Measurements from ENCODE around the gene EMILIN2. TPM values are rescaled to one million over a fixed set of nuclear protein-coding genes. Genes with fewer than 3 reads are reported as not detected.
A peak's percentile ranks its signal among the peaks of the same experiment; 100 is the strongest.

EMILIN2 gene
- total RNA-seq, 3 donors from 2014 or later (not counting 1 experiment from before 2014, with no cell fraction given), result 8.4 to 25.6 (median 9.8) TPM

GRCh38 chr18:2894841-2895370 is 48.1 kb downstream of the EMILIN2 start:
- intact Hi-C loops (cut with micrococcal nuclease), result no loop called here
- Mint-ChIP-seq H3K4me3 (no peak overlapping the region), H3K9me3 (no peaks in the 10 kb centered on the region), H3K27me3 (ENCODE audit: low read depth in 2 of 2) (peaks cover 0 to 5% of the 10 kb centered on the region in 2 donors), H3K36me3 (no peaks in the 10 kb centered on the region), H3K4me1 (peaks cover 7 to 13% of the 10 kb centered on the region in 2 donors), H3K27ac (peak overlapping the region in 1 of 2 donors; percentile 39)
- no peak for ATAC-seq
- Histone ChIP-seq H3K27ac (ENCODE audit: low read length) (no peak overlapping the region), H3K36me3 (ENCODE audit: control insufficient read depth, insufficient read depth, low read length) (no peaks in the 10 kb centered on the region), H3K4me1 (ENCODE audit: control insufficient read depth, insufficient read depth, low read length) (no peaks in the 10 kb centered on the region), H3K4me3 (ENCODE audit: low read length) (no peak overlapping the region), H3K27me3 (ENCODE audit: control insufficient read depth, insufficient read depth, low read length) (no peaks in the 10 kb centered on the region), H3K9me3 (ENCODE audit: control insufficient read depth, insufficient read depth, low read length) (no peaks in the 10 kb centered on the region)
- no peak for DNase-seq
- no peak for TF ChIP-seq CTCF (IDR thresholded peaks at IDR 0.05)
- WGBS (ENCODE audit: insufficient coverage), result 96% methylated on average over 2 of the region's 2 CpGs

GRCh38 chr18:2895391-2895790 is 48.6 kb downstream of the EMILIN2 start:
- TF ChIP-seq CTCF (IDR thresholded peaks at IDR 0.05), result no peak
- no peaks in the 10 kb centered on the region for H3K36me3 ChIP-seq (ENCODE audit: control insufficient read depth, insufficient read depth, low read length)
- H3K4me3 ChIP-seq (ENCODE audit: low read length), result no peak overlapping the region
- WGBS (ENCODE audit: insufficient coverage), result 92% methylated on average over 7 of the region's 7 CpGs
- Mint-ChIP-seq H3K9me3 (no peaks in the 10 kb centered on the region), H3K36me3 (no peaks in the 10 kb centered on the region), H3K4me1 (peaks cover 2 to 8% of the 10 kb centered on the region in 2 donors), H3K4me3 (no peak overlapping the region), H3K27me3 (ENCODE audit: low read depth in 2 of 2) (peaks cover 0 to 5% of the 10 kb centered on the region in 2 donors), H3K27ac (no peak overlapping the region)
- H3K9me3 ChIP-seq (ENCODE audit: control insufficient read depth, insufficient read depth, low read length), result no peaks in the 10 kb centered on the region
- H3K27ac ChIP-seq (ENCODE audit: low read length), result no peak overlapping the region
- H3K27me3 ChIP-seq (ENCODE audit: control insufficient read depth, insufficient read depth, low read length), result no peaks in the 10 kb centered on the region
- DNase-seq (no peak), ATAC-seq (no peak)
- intact Hi-C loops (cut with micrococcal nuclease), result no loop called here
- no peaks in the 10 kb centered on the region for H3K4me1 ChIP-seq (ENCODE audit: control insufficient read depth, insufficient read depth, low read length)

GRCh38 chr18:2896990-2897389 is 50.2 kb downstream of the EMILIN2 start:
- intact Hi-C loops (cut with micrococcal nuclease), result no loop called here
- no peak overlapping the region for H3K4me3 ChIP-seq (ENCODE audit: low read length)
- TF ChIP-seq CTCF (IDR thresholded peaks at IDR 0.05), result no peak
- Mint-ChIP-seq H3K4me3 (no peak overlapping the region), H3K27me3 (ENCODE audit: low read depth in 2 of 2) (peaks cover 0 to 5% of the 10 kb centered on the region in 2 donors), H3K36me3 (no peaks in the 10 kb centered on the region), H3K9me3 (no peaks in the 10 kb centered on the region), H3K27ac (no peak overlapping the region), H3K4me1 (peaks cover 0 to 6% of the 10 kb centered on the region in 2 donors)
- H3K4me1 ChIP-seq (ENCODE audit: control insufficient read depth, insufficient read depth, low read length), result no peaks in the 10 kb centered on the region
- no peak overlapping the region for H3K27ac ChIP-seq (ENCODE audit: low read length)
- H3K36me3 ChIP-seq (ENCODE audit: control insufficient read depth, insufficient read depth, low read length), result no peaks in the 10 kb centered on the region
- WGBS (ENCODE audit: insufficient coverage), result 94% methylated on average over 4 of the region's 4 CpGs
- ATAC-seq, result no peak
- no peaks in the 10 kb centered on the region for H3K27me3 ChIP-seq (ENCODE audit: control insufficient read depth, insufficient read depth, low read length)
- DNase-seq, result no peak
- no peaks in the 10 kb centered on the region for H3K9me3 ChIP-seq (ENCODE audit: control insufficient read depth, insufficient read depth, low read length)
